B cell (primary cell): ENCODE measurements around the gene CCDC43.

Source experiments
- EZH2 ChIP-seq: IDR thresholded peaks from 2 replicates; pipeline ENCODE4 v1.6.1; 2012; ENCODE audit warnings: borderline replicate concordance, low read depth, mild to moderate bottlenecking, moderate library complexity, low read length; ENCODE audit not compliant: insufficient read depth, poor library complexity, severe bottlenecking
- TF ChIP-seq, protein P1 (sequence below): fragments of 200-600 bp; IDR thresholded peaks from one replicate; pipeline ENCODE4 v1.8.0; 2022; ENCODE audit warnings: antibody characterized with exemption, mild to moderate bottlenecking

DNA sequence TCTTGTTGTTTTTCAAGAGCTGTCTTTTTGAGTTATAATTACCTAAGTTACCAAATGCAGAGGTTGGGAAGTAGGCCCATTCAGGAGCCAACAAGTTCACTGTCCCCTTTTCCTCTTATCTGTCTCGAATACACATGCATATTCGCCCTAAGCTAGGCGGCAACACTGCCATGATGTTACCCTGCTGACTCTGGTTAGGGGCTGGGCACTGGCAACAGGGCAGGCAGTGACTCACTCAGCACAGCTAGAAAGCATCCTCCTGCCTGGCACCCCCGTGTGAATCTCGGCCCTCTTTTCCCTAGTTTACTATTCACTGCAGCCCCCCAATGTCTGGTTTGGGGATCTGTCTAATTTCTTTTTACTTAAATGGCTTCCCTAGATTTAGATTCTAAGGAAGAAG lies 32.7 kb upstream of the CCDC43 start:
- TF ChIP-seq, protein P1, sequence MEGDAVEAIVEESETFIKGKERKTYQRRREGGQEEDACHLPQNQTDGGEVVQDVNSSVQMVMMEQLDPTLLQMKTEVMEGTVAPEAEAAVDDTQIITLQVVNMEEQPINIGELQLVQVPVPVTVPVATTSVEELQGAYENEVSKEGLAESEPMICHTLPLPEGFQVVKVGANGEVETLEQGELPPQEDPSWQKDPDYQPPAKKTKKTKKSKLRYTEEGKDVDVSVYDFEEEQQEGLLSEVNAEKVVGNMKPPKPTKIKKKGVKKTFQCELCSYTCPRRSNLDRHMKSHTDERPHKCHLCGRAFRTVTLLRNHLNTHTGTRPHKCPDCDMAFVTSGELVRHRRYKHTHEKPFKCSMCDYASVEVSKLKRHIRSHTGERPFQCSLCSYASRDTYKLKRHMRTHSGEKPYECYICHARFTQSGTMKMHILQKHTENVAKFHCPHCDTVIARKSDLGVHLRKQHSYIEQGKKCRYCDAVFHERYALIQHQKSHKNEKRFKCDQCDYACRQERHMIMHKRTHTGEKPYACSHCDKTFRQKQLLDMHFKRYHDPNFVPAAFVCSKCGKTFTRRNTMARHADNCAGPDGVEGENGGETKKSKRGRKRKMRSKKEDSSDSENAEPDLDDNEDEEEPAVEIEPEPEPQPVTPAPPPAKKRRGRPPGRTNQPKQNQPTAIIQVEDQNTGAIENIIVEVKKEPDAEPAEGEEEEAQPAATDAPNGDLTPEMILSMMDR, result no peak
- no peak for TF ChIP-seq EZH2
